Measurements from ENCODE around the gene TMX3.

TMX3 gene

GRCh38 chr18:68727506-68727905 is 12.6 kb upstream of the TMX3 start:
- no peak overlapping the region for H3K4me3 ChIP-seq (ENCODE audit: low read length)
- H3K9me2 ChIP-seq (replicated peaks; ENCODE audit: control insufficient read depth, low read length): no peaks in the 10 kb centered on the region
- H3F3A ChIP-seq (ENCODE audit: control insufficient read depth, insufficient read depth): no peaks in the 10 kb centered on the region
- TF ChIP-seq CTCF (IDR thresholded peaks at IDR 0.05; ENCODE audit: low read depth, low read length, poor library complexity, severe bottlenecking) (no peak), EZH2phosphoT487 (IDR thresholded peaks at IDR 0.05; ENCODE audit: borderline replicate concordance, low read length) (no peak)
- no peaks in the 10 kb centered on the region for H3K4me1 ChIP-seq (ENCODE audit: control insufficient read depth, low read length)
- peaks cover 4% of the 10 kb centered on the region; the same call in 1 of the 2 replicates for H3K9me3 ChIP-seq (ENCODE audit: control insufficient read depth, insufficient read depth, low read length)
- no peaks in the 10 kb centered on the region for H3K79me2 ChIP-seq (ENCODE audit: control insufficient read depth, low read length)
- H3K4me2 ChIP-seq (ENCODE audit: low read length): no peak overlapping the region
- no peak overlapping the region for H3K27ac ChIP-seq (ENCODE audit: low read depth, low read length)
- no peaks in the 10 kb centered on the region for H3K36me3 ChIP-seq (ENCODE audit: control insufficient read depth, low read length)
- H3K27me3 ChIP-seq (ENCODE audit: control insufficient read depth, low read length): no peaks in the 10 kb centered on the region
- H4K20me1 ChIP-seq (ENCODE audit: control insufficient read depth, insufficient read depth, low read depth, low read length): no peaks in the 10 kb centered on the region

DNA sequence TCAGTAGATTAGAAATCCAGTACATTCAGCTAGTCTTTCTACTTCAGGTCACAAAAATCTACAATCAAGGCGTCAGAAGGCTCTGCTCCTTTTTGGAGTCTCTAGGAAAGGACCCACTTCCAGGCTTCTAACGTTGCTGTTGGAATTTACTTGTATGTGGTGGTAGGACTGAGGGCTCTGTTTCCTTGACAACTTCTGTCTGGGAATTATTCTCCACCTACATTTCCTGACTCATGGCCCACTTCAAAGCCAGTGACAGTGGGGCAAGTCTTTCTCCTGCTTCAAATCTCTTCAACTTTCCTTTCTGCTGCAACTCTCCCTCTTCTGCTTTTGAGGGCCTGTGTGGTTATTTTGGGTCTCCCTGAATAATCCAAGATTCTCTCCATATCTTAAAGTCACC is 10.4 kb upstream of the TMX3 start:
- Histone ChIP-seq H4K20me1 (ENCODE audit: control insufficient read depth, insufficient read depth, low read depth, low read length) (no peaks in the 10 kb centered on the region), H3K4me2 (ENCODE audit: low read length) (no peak overlapping the region), H3K27me3 (ENCODE audit: control insufficient read depth, low read length) (no peaks in the 10 kb centered on the region), H3K4me3 (ENCODE audit: low read length) (no peak overlapping the region), H3K9me3 (ENCODE audit: control insufficient read depth, insufficient read depth, low read length) (peaks cover 4% of the 10 kb centered on the region; the same call in 1 of the 2 replicates), H3K27ac (ENCODE audit: low read depth, low read length) (no peak overlapping the region), H3K9me2 (replicated peaks; ENCODE audit: control insufficient read depth, low read length) (no peaks in the 10 kb centered on the region), H3F3A (ENCODE audit: control insufficient read depth, insufficient read depth) (no peaks in the 10 kb centered on the region), H3K79me2 (ENCODE audit: control insufficient read depth, low read length) (no peaks in the 10 kb centered on the region), H3K36me3 (ENCODE audit: control insufficient read depth, low read length) (no peaks in the 10 kb centered on the region), H3K4me1 (ENCODE audit: control insufficient read depth, low read length) (0 out of 2 replicates have a peak, but pooled peaks cover 2% of the 10 kb centered on the region)
- no peak for TF ChIP-seq CTCF (IDR thresholded peaks at IDR 0.05; ENCODE audit: low read depth, low read length, poor library complexity, severe bottlenecking)
- TF ChIP-seq EZH2phosphoT487 (IDR thresholded peaks at IDR 0.05; ENCODE audit: borderline replicate concordance, low read length): no peak

GRCh38 chr18:68724021-68724420 is 9.1 kb upstream of the TMX3 start:
- Histone ChIP-seq H3K27ac (ENCODE audit: low read depth, low read length) (no peak overlapping the region), H3K4me1 (ENCODE audit: control insufficient read depth, low read length) (0 out of 2 replicates have a peak, but pooled peaks cover 2% of the 10 kb centered on the region), H3K36me3 (ENCODE audit: control insufficient read depth, low read length) (no peaks in the 10 kb centered on the region), H3K4me3 (ENCODE audit: low read length) (no peak overlapping the region), H3K9me2 (replicated peaks; ENCODE audit: control insufficient read depth, low read length) (no peaks in the 10 kb centered on the region), H3K4me2 (ENCODE audit: low read length) (no peak overlapping the region), H3F3A (ENCODE audit: control insufficient read depth, insufficient read depth) (no peaks in the 10 kb centered on the region), H3K27me3 (ENCODE audit: control insufficient read depth, low read length) (no peaks in the 10 kb centered on the region), H4K20me1 (ENCODE audit: control insufficient read depth, insufficient read depth, low read depth, low read length) (no peaks in the 10 kb centered on the region), H3K79me2 (ENCODE audit: control insufficient read depth, low read length) (no peaks in the 10 kb centered on the region), H3K9me3 (ENCODE audit: control insufficient read depth, insufficient read depth, low read length) (peaks cover 4% of the 10 kb centered on the region; the same call in 1 of the 2 replicates)
- TF ChIP-seq CTCF (IDR thresholded peaks at IDR 0.05; ENCODE audit: low read depth, low read length, poor library complexity, severe bottlenecking) (no peak), EZH2phosphoT487 (IDR thresholded peaks at IDR 0.05; ENCODE audit: borderline replicate concordance, low read length) (no peak)
